KBM-7 (cell line): Measurements from ENCODE around the gene CYB5D1.
"Not testable (repeated sequence)": the region's sequence is repeated elsewhere in the genome, so short reads cannot be mapped to it uniquely, and the experiment has no call there.

Source experiments
- DNase-seq: peaks from one replicate; pipeline ENCODE4 v3.0.0-alpha.2; 2015
- in situ Hi-C: fragments of 300-500 bp; cut with MboI; formaldehyde crosslinking; loops from 2 replicates; pipeline ENCODE4 v1.14.3; 2020; ENCODE audit warnings: low sequenced_read_pairs, low pct_unique_long_range_greater_than_20kb, mixed read lengths

Gene CYB5D1, protein sequence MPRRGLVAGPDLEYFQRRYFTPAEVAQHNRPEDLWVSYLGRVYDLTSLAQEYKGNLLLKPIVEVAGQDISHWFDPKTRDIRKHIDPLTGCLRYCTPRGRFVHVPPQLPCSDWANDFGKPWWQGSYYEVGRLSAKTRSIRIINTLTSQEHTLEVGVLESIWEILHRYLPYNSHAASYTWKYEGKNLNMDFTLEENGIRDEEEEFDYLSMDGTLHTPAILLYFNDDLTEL

GRCh38 chr17:7857713-7858521 is at the start of gene CYB5D1:
CYB5D1 (plus strand) TSS chr17:7858003; CDS start chr17:7858135, 132 bp downstream.
- peak; percentile 97 for DNase-seq
- in situ Hi-C loops: no loop called here

DNA sequence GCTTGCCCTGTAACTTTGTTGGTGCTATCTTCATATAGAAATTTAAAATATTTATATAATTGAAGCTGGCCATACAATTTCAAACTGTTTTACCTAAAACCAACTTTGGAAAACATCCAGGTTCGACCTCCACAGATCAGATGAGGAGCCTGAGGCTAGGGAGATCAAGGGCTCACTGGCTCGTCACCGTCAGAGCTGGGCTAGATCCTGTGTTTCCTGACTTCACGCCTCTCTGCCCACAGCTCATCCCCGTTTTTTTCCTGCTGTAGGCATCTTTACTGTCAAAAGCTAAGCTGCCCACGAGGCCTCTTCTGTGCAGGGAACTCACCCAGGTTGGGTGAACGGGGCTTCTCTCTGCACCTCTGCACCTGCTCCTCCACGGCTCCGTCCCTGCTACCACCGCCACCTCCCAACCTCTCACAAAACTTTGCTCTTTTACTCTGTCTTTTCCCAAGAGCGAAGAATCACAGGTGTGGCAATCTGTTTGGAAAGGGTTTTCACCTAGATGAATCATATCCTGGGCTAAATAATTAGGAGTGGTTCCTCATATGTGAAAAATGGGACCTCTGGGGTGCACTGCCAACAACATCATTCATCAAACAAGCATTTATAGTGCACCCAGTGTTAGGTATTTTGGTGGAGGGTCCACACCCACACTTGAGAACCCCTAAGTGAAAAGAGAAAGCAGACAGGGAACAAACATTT is 48.6 kb upstream of the CYB5D1 start:
- in situ Hi-C loops: no loop called here
- no peak for DNase-seq

- in situ Hi-C loops, DNase-seq: not testable (repeated sequence)
Observed at GRCh38 chr17:7809791-7810343, 47.9 kb upstream of the CYB5D1 start.

DNA sequence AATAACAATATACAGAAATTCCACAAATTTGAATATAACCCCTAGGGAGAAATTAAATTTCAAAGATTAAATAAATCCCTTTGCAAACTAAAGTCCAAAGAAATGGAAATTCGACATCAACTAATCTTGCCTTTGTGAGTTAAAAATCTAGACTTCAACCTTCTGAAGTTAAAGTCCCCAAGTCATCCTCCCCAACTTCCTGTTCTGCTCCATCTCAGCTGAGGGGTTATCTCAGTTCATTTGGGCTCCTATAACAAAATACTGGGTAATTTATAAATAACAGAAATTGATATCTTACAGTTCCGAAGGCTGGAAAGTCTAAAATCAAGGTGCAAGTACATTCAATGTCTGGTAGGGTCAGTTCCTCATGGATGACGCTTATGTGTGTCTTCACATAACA is 46.6 kb upstream of the CYB5D1 start:
- peak; percentile 11 for DNase-seq
- in situ Hi-C loops: no loop called here

- in situ Hi-C loops: no loop called here
- no peak for DNase-seq
Observed at GRCh38 chr17:7814969-7815368, 42.8 kb upstream of the CYB5D1 start.

- in situ Hi-C loops: no loop called here
Observed at GRCh38 chr17:7816926-7817642, 40.7 kb upstream of the CYB5D1 start.

GRCh38 chr17:7817643-7817964 is 40.2 kb upstream of the CYB5D1 start:
- in situ Hi-C loops: no loop called here
- DNase-seq: no peak

More at GRCh38 chr17:7816926-7817642, 40.7 kb upstream of the CYB5D1 start:
- DNase-seq: no peak

DNA sequence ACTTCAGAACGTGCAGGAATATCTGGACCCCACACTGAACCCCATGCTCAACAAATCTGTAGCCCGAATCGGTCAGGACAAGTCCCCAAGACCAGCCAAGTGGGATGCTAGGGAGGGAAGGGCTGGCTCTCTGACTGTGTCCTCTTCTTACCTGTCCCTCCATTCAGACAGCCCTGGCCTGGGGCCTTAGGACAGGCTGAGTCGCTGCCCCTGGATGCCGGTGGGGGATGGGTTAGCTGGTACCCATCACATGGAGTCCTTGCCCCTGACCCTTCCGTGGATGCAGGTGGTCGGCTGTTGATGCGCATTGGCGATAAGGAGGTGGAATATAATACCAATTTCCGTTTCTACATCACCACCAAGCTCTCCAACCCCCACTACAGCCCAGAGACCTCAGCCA is 39.8 kb upstream of the CYB5D1 start:
- no peak for DNase-seq
- in situ Hi-C loops: no loop called here

GRCh38 chr17:7818746-7819645 is 38.8 kb upstream of the CYB5D1 start:
- DNase-seq: no peak
- in situ Hi-C loops: no loop called here

GRCh38 chr17:7820231-7820630 is 37.6 kb upstream of the CYB5D1 start:
- in situ Hi-C loops: no loop called here
- no peak for DNase-seq

DNA sequence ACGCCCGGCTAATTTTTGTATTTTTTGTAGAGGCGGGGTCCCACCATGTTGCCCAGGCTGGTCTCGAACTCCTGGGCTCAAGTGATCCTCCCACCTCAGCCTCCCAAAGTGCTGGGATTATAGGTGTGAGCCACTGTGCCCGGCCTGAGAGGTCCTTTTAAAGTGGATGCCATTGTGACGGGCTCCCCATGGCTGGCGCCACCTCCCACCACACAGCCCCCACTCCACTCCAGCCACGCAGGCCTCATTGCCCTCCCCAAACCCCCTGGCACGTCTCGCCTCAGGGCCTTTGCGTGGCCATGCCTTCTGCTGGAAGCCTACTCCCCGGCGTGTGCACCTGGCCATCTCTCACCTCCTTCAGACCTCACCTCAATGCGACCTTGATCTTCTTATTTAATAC is 35.7 kb upstream of the CYB5D1 start:
- no peak for DNase-seq

DNA sequence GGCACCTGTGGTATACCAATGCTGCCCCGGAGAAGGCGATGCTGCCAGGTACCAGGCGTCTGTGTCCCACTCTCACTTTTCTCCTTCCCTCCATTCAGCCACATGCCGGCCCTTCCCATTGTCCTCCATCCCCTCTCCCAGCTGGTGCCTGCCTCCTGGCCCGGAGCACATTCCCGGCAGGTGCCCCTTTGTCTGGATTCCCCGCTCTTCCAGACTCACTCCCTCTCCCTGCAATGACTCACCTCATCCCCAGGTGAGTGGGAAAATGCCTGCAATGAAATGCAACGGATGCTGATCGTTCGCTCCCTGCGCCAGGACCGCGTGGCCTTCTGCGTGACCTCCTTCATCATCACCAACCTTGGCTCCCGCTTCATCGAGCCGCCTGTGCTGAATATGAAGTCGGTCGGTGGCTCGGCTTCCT is 34.2 kb upstream of the CYB5D1 start:
- in situ Hi-C loops: no loop called here
- DNase-seq: no peak

More for the DNA sequence above, 35.7 kb upstream of the CYB5D1 start:
- in situ Hi-C loops: no loop called here

DNA sequence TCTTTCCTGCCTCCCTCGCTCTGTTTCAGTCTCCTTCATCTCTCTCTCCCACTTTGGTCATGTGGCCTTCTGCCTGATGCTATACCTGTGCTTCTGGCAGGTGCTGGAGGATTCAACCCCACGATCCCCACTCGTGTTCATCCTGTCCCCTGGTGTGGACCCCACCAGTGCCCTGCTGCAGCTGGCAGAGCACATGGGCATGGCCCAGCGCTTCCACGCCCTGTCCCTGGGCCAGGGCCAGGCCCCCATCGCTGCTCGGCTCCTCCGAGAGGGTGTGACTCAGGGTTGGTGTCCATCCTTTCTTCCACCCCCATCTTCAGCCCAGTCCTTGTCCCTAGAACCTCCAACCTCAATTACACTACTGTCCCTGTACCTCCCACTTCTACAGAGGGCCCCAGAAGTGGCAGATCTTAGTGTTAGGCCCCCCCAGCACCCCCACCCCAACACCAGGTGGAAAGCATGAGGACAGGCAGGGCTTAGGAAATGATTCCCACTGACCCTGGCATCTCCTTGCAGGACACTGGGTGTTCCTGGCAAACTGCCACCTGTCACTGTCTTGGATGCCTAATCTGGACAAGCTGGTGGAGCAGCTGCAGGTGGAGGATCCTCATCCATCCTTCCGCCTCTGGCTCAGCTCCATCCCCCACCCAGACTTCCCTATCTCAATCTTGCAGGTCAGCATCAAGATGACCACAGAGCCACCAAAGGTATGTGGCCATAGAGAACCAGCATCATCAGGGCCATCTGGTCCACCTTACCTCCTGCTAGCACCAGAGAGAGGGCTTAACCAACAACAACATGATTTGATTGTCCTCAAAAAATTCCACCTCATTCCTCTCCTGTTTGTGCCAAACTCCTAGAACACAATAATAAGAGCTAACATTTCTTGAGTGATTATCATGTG is 33.5 kb upstream of the CYB5D1 start:
- DNase-seq: no peak
- in situ Hi-C loops: no loop called here

DNA sequence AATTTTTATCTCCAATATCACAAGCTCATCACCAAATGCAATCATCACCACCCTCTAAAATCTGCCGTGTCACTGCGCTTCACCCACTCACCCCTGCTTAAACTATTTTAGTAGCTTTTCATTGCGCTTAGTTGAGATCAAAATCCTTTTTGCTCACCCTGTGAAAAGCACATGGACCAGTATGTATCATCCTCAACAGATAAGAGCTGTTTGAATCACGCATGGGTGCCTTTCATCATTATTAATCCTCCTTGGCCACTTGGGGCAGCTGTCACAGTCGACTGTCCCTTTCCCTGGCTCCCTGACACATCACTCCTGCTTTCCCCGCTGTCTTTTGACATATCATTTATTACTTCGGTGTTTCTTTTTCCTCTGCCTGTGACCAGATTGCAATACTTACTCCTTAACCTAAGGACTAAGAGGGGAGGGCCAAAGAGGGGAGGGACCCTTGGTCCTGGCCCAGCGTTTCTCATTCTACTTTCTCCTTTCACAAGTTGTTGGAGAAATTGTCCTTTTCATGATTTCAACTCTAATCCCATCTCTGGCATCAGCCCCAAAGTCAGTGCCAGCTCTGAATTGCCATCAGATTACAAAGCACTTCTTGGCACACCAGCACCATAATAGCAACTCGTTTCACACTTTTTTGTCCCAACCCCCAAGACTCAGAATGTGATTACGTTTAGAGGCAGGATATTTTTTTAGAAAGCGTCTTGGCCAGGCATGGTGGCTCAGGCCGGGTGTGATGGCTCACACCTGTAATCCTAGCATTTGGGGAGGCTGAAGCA is 32.4 kb upstream of the CYB5D1 start:
- in situ Hi-C loops: no loop called here
- no peak for DNase-seq

DNA sequence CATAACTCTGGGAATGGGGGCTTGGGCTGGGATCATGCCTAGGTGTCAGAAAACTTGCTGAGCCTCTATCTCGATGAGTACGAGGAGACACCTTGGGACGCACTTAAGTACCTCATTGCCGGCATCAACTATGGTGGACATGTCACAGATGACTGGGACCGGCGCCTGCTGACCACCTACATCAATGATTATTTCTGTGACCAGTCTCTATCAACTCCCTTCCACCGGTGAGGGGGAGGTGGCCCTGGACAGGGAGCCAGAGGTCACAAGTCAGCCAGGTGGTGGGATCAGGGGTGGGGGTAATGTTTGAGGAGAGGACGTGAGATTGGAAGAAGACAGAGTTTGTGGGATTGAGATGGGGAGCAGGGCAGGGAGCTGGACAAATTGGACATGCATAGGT is 27.2 kb upstream of the CYB5D1 start:
- in situ Hi-C loops: no loop called here
- no peak for DNase-seq

DNA sequence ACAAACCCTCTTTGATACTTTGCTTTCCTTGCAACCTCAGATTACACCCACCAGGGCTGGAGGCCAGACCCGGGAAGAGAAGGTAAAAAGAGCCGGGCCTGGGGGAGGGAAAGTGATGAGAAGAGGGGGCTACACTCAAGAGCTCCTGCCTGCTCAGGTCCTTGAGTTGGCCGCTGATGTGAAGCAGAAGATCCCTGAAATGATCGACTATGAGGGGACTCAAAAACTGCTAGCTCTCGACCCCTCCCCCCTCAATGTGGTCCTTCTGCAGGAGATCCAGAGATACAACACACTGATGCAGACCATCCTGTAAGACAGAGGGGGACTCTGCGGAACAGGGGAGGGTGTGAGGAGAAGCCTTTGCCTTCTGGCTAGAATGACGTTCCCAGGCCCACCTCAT is 26.6 kb upstream of the CYB5D1 start:
- in situ Hi-C loops: no loop called here
- DNase-seq: no peak

DNA sequence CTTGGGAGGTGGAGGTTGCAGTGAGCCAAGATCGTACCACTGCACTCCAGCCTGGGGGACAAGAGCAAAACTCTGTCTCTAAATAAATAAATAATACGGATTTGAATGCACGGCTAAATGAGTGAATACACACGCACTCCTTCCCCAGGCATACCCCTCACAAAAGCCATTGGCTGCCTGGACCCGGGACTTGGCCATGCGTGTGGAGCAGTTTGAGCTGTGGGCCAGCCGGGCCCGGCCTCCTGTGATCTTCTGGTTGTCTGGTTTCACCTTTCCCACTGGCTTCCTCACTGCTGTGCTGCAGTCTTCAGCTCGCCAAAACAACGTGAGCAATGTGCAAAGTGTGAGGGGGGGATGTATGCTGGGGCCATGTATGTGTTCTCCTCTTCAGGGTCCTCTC is 25.4 kb upstream of the CYB5D1 start:
- in situ Hi-C loops: no loop called here
- DNase-seq: no peak
